Activated CD4-positive, alpha-beta T cell treated with anti-CD3 and anti-CD28 coated beads for 36 hours (primary cell): ENCODE data around the gene ARF3. TPM values are rescaled to one million over a fixed set of nuclear protein-coding genes. Genes with fewer than 3 reads are reported as not detected.

Source experiments
- ATAC-seq: fragments of 200-7000 bp; cut with Tn5 transposase; one replicate; pipeline ENCODE4 v1.10.0; 2021; ENCODE audit warnings: mild to moderate bottlenecking, moderate library complexity
- CTCF ChIA-PET: fragments of 350-600 bp; sonication (Branson Sonifier 250); formaldehyde crosslinking; loops from one replicate; lab custom pipeline; 2021; ENCODE audit warnings: antibody characterized with exemption; lab: Charles Lee
- POLR2A ChIA-PET: fragments of 350-600 bp; sonication (Branson Sonifier 250); formaldehyde crosslinking; loops from one replicate; lab custom pipeline; 2021; ENCODE audit warnings: antibody characterized with exemption, inconsistent platforms; lab: Charles Lee
- DNase-seq: peaks from one replicate; pipeline ENCODE4 v3.0.0-alpha.2; 2020
- H3K27ac Mint-ChIP-seq: one replicate; pipeline ENCODE4 v1.8.0; 2021; ENCODE audit warnings: mixed read lengths
- H3K27me3 Mint-ChIP-seq: one replicate; pipeline ENCODE4 v1.8.0; 2021; ENCODE audit warnings: mixed read lengths
- H3K36me3 Mint-ChIP-seq: one replicate; pipeline ENCODE4 v1.8.0; 2021; ENCODE audit warnings: low read depth, mixed read lengths
- H3K4me1 Mint-ChIP-seq: one replicate; pipeline ENCODE4 v1.8.0; 2021; ENCODE audit warnings: mixed read lengths
- H3K4me3 Mint-ChIP-seq: one replicate; pipeline ENCODE4 v1.8.0; 2021; ENCODE audit warnings: mild to moderate bottlenecking, moderate library complexity, mixed read lengths
- H3K9me3 Mint-ChIP-seq: one replicate; pipeline ENCODE4 v1.8.0; 2021; ENCODE audit warnings: low read depth, mixed read lengths
- intact Hi-C, 2 experiments: fragments of 100-400 bp; cut with DNase I in 1 of 2; cut with micrococcal nuclease in 1 of 2; formaldehyde crosslinking; loops; one replicate each; pipeline versions ENCODE4 v1.14.2 to v1.15.1; 2022 to 2024; cut with DNase I, micrococcal nuclease
- total RNA-seq, 2 experiments: library from RNA; stranded (reverse); gene quantifications; one replicate each; pipeline ENCODE4 v1.2.3, GENCODE V29; 2021

ARF3 gene
- total RNA-seq, 2 experiments from 2014 or later: 84.7 to 96.1 TPM

GRCh38 chr12:48946943-48947342 is 10.3 kb downstream of the ARF3 start:
- Mint-ChIP-seq H3K36me3 (peaks cover 12% of the 10 kb centered on the region), H3K9me3 (no peaks in the 10 kb centered on the region), H3K4me1 (peaks cover 5% of the 10 kb centered on the region), H3K4me3 (no peak overlapping the region), H3K27me3 (no peaks in the 10 kb centered on the region), H3K27ac (no peak overlapping the region)
- ChIA-PET POLR2A (no interaction called here), CTCF (interaction anchor here (0.6 to 1.5 kb wide), 4 partner anchors 8 to 896 kb away, joined by 3 read pairs; no protein-coding TSS in a partner anchor)
- intact Hi-C loops: no loop called here
- ATAC-seq (no peak), DNase-seq (no peak)

DNA sequence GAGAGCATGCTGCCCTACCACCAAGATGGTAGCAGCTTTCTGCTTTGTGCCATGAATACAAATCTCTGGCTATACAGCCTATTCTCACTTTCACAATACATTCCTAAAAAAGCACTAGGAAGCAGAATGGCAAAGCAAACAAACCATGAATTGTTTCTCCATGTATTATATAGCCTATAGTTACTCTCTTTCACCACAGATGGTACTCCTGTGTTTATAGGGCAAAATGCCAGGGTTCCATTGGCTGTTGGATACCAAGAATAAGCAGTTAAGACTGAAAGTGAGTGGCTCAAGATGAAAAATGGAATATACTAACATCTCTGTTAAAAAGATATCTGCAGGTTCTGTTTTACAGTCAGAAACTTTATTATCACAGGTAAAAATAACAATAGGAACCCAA is 11.1 kb downstream of the ARF3 start:
- DNase-seq (no peak), ATAC-seq (no peak)
- Mint-ChIP-seq H3K4me1 (peaks cover 5% of the 10 kb centered on the region), H3K36me3 (peaks cover 10% of the 10 kb centered on the region), H3K27me3 (no peaks in the 10 kb centered on the region), H3K27ac (no peak overlapping the region), H3K4me3 (no peak overlapping the region), H3K9me3 (no peaks in the 10 kb centered on the region)
- intact Hi-C loops: no loop called here
- CTCF ChIA-PET: interaction anchor here (0.6 to 2.2 kb wide), 6 partner anchors 10 to 46 kb away, joined by 3 to 6 read pairs (median 3); no protein-coding TSS in a partner anchor
- POLR2A ChIA-PET: no interaction called here

GRCh38 chr12:48943221-48943620 is 14.1 kb downstream of the ARF3 start:
- Mint-ChIP-seq H3K27ac (no peak overlapping the region), H3K4me1 (no peaks in the 10 kb centered on the region), H3K4me3 (no peak overlapping the region), H3K36me3 (peaks cover 14% of the 10 kb centered on the region), H3K9me3 (no peaks in the 10 kb centered on the region), H3K27me3 (no peaks in the 10 kb centered on the region)
- ChIA-PET CTCF (interaction anchor here (0.6 to 2.6 kb wide), 4 partner anchors 22 to 1164 kb away, joined by 3 to 13 read pairs (median 4); no protein-coding TSS in a partner anchor), POLR2A (no interaction called here)
- intact Hi-C loops: no loop called here
- ATAC-seq (no peak), DNase-seq (no peak)

GRCh38 chr12:48940181-48940580 is 17.1 kb downstream of the ARF3 start:
- ChIA-PET CTCF (interaction anchor here (1.4 to 2.2 kb wide), 3 partner anchors 40 to 87 kb away, joined by 5 to 14 read pairs (median 10); no protein-coding TSS in a partner anchor), POLR2A (interaction anchor here (1.2 kb wide), 1 partner anchor 15 kb away, joined by 4 read pairs; the partner anchor contains the start of gene FKBP11)
- Mint-ChIP-seq H3K27me3 (no peaks in the 10 kb centered on the region), H3K27ac (no peak overlapping the region), H3K36me3 (peaks cover 27% of the 10 kb centered on the region), H3K9me3 (no peaks in the 10 kb centered on the region), H3K4me3 (no peak overlapping the region), H3K4me1 (peaks cover 5% of the 10 kb centered on the region)
- DNase-seq (no peak), ATAC-seq (no peak)
- intact Hi-C loops: no loop called here

DNA sequence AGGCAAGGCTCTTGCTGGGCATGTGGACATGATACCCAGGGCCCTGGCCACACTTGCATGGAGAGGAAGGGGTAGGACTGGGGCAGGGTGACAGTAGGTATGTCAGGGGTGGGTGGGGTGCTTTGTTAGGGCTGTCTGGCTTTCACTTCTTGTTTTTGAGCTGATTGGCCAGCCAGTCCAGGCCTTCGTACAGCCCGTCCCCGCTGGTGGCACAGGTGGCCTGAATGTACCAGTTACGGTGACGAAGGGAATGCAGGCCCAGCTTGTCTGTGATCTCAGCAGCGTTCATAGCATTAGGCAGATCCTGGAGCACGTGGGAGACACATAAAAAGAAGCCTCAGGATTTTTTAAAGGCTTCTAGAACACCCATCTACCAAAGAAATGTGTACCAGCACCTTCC is 18.5 kb downstream of the ARF3 start:
- Mint-ChIP-seq H3K36me3 (peaks cover 32% of the 10 kb centered on the region), H3K9me3 (no peaks in the 10 kb centered on the region), H3K27me3 (no peaks in the 10 kb centered on the region), H3K4me3 (no peak overlapping the region), H3K4me1 (peaks cover 15% of the 10 kb centered on the region), H3K27ac (no peak overlapping the region)
- POLR2A ChIA-PET: no interaction called here
- ATAC-seq (no peak), DNase-seq (no peak)
- intact Hi-C loops: loop anchor here in 1 of 2 experiments (5.0 kb wide), 1 partner anchor 38 kb away; the partner anchor contains the start of gene WNT1
- CTCF ChIA-PET: interaction anchor here (0.7 to 4.6 kb wide), 6 partner anchors 9 to 86 kb away, joined by 3 to 44 read pairs (median 6); partner anchors contain the start of gene DDX23

DNA sequence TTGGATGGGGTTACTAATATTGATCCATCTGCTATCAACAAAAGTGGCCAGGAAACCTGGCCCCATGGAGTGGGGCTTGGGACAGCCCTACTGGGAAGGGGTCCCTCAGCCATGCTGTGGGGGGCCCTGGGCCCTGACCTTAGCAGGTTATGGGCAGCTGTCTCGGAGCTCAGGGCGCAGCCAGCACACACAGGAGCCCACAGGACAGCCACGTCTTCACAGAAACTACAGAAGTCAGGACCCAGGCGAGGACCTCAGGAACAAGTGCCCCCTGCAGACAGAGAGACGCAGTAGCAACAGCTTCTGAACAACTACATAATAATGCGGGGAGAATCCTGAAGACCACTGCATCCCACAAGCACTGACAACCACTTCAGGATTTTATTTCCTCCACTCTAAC is 20.1 kb downstream of the ARF3 start:
- Mint-ChIP-seq H3K4me3 (no peak overlapping the region), H3K9me3 (no peaks in the 10 kb centered on the region), H3K27ac (no peak overlapping the region), H3K27me3 (no peaks in the 10 kb centered on the region), H3K36me3 (peaks cover 39% of the 10 kb centered on the region), H3K4me1 (peaks cover 23% of the 10 kb centered on the region)
- intact Hi-C loops: loop anchor here in 1 of 2 experiments (2.0 to 5.0 kb wide), 2 partner anchors 32 to 40 kb away; partner anchors contain the start of gene WNT1
- CTCF ChIA-PET: interaction anchor here (0.7 to 7.6 kb wide), 6 partner anchors 11 to 87 kb away, joined by 3 to 73 read pairs (median 4); partner anchors contain the start of genes DDX23, FKBP11 and WNT10B
- no peak for ATAC-seq
- POLR2A ChIA-PET: no interaction called here
- DNase-seq: no peak

- POLR2A ChIA-PET: no interaction called here
- no peak overlapping the region for H3K4me3 Mint-ChIP-seq
- ATAC-seq (peak; percentile 82), DNase-seq (peak; percentile 89)
- peaks cover 23% of the 10 kb centered on the region for H3K4me1 Mint-ChIP-seq
- no peaks in the 10 kb centered on the region for H3K27me3 Mint-ChIP-seq
- no peaks in the 10 kb centered on the region for H3K9me3 Mint-ChIP-seq
- CTCF ChIA-PET: interaction anchor here (0.6 to 7.6 kb wide), 19 partner anchors 9 to 389 kb away, joined by 3 to 73 read pairs (median 3); partner anchors contain the start of genes ARF3, DDX23 and FKBP11
- intact Hi-C loops: loop anchor here (1.0 to 5.0 kb wide), 4 partner anchors 32 to 83 kb away; partner anchors contain the start of gene WNT1 (in 1 of the 2)
- H3K27ac Mint-ChIP-seq: no peak overlapping the region
- H3K36me3 Mint-ChIP-seq: peaks cover 39% of the 10 kb centered on the region
Measured at GRCh38 chr12:48936379-48936979, 20.8 kb downstream of the ARF3 start.

DNA sequence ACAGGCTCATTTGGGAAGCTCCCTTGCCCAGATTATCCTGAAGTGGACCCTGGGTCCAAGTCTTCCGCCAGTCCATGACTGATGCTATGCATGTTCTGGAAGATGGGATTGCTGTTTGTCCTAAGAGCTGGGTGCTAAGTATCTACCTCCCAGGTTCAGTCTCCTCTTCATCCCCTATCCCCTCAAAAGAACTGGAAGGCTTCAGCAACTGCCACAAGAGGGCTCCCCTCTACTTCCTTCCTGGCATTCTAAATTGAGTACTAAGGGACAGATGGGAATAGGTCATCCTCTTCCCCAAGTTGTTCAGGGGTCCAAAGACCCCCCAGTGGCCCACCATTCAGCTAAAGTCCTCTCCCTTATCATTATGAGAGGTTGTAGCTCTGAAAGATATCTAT is 23.0 kb downstream of the ARF3 start:
- Mint-ChIP-seq H3K27me3 (no peaks in the 10 kb centered on the region), H3K4me3 (no peak overlapping the region), H3K27ac (peak overlapping the region; percentile 27), H3K4me1 (peaks cover 23% of the 10 kb centered on the region), H3K36me3 (peaks cover 35% of the 10 kb centered on the region), H3K9me3 (no peaks in the 10 kb centered on the region)
- DNase-seq (peak; percentile 26), ATAC-seq (no peak)
- POLR2A ChIA-PET: no interaction called here
- intact Hi-C loops: loop anchor here in 1 of 2 experiments (2.0 kb wide), 1 partner anchor 54 kb away; no protein-coding TSS in a partner anchor
- CTCF ChIA-PET: interaction anchor here (0.7 to 7.6 kb wide), 6 partner anchors 11 to 130 kb away, joined by 3 to 73 read pairs (median 8); partner anchors contain the start of genes ARF3, DDX23 and FKBP11

DNA sequence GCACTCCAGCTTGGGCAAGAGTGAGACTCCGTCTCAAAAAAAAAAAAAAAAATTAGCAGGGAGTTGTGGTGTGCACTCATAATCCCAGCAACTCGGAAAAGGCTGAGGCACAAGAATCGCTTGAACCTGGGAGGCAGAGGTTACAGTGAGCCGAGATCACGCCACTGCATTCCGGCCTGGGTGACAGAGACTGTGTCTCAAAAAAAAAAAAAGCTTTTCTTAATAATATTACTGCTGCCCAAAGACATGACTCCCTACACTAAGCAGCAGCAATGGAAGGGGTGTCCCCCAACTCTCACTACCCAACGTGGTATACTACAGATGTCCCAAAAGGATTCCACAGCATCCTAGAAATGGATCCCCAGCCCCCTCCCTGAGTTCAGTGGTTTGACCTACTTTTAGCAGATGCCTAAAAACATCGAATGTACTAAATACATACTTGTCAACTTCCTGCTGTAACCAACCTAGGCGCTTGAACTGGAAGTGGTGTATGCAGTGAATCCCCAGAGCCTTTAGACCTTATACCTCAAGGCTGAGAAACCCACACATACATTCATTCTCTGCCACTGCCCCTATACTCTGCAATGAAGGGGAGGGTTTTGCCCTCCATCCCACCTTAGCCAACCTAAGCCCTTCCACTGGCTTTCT is 23.5 kb downstream of the ARF3 start:
- ChIA-PET POLR2A (interaction anchor here (0.8 kb wide), 1 partner anchor 55 kb away, joined by 5 read pairs; no protein-coding TSS in a partner anchor), CTCF (interaction anchor here (0.7 to 7.6 kb wide), 8 partner anchors 11 to 131 kb away, joined by 3 to 73 read pairs (median 8); partner anchors contain the start of genes ARF3, DDX23 and FKBP11)
- ATAC-seq: peak; percentile 45
- no peak for DNase-seq
- H3K36me3 Mint-ChIP-seq: peaks cover 33% of the 10 kb centered on the region
- intact Hi-C loops: loop anchor here in 1 of 2 experiments (2.0 kb wide), 1 partner anchor 55 kb away; no protein-coding TSS in a partner anchor
- H3K27ac Mint-ChIP-seq: peak overlapping the region; percentile 33
- H3K4me1 Mint-ChIP-seq: peaks cover 23% of the 10 kb centered on the region
- H3K27me3 Mint-ChIP-seq: no peaks in the 10 kb centered on the region
- H3K9me3 Mint-ChIP-seq: no peaks in the 10 kb centered on the region
- no peak overlapping the region for H3K4me3 Mint-ChIP-seq

DNA sequence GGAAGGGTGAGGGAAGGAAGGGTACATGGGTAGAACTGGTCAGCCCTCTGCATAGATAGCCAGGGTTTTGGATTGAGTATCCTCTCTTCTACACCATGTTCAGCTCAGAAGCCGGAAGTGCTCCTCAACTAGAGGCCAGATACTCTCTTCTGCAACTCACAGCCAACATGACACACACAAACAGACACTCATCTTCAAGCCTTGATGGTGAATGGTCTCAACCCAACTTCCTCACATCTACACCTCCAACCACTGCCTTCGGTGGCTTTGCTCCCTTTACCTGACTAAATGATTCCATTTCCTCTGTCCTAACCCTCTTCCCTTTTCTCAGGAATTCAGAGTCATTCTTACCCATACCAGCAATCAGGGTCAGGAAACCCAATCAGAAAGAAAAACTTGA is 24.4 kb downstream of the ARF3 start:
- ATAC-seq: peak; percentile 33

DNA sequence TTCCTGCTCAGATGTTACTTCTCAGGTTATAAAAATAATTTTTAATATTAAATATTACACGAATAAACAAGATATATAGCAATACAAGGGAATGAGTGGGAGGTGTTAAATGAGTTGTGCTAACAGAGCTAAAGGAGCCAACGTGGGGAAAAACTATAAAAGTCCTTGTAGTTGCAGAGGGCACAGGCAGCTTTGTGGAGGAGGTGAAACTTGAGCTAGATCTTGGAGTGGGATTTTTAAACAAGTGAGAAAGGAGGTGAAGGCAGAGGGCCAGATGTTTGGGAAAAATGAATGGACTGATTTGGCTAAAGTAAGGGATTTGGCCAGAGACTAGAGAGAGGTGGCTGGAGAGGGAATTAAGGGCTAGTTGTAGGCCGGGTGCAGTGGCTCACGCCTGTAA is 26.8 kb downstream of the ARF3 start:
- intact Hi-C loops: no loop called here
- no peak overlapping the region for H3K4me3 Mint-ChIP-seq

More for the DNA sequence above, 24.4 kb downstream of the ARF3 start:
- Mint-ChIP-seq H3K27me3 (no peaks in the 10 kb centered on the region), H3K4me3 (no peak overlapping the region), H3K27ac (peak overlapping the region; percentile 51), H3K4me1 (peaks cover 23% of the 10 kb centered on the region), H3K36me3 (peaks cover 33% of the 10 kb centered on the region), H3K9me3 (no peaks in the 10 kb centered on the region)
- ChIA-PET CTCF (interaction anchor here (0.6 to 7.6 kb wide), 5 partner anchors 10 to 80 kb away, joined by 4 to 73 read pairs (median 5); partner anchors contain the start of genes DDX23, FKBP11 and WNT1), POLR2A (no interaction called here)
- no peak for DNase-seq
- intact Hi-C loops: no loop called here

More for the DNA sequence above, 26.8 kb downstream of the ARF3 start:
- H3K36me3 Mint-ChIP-seq: peaks cover 21% of the 10 kb centered on the region
- no peaks in the 10 kb centered on the region for H3K9me3 Mint-ChIP-seq
- H3K27me3 Mint-ChIP-seq: no peaks in the 10 kb centered on the region
- ChIA-PET POLR2A (interaction anchor here (0.6 kb wide), 1 partner anchor 42 kb away, joined by 3 read pairs; no protein-coding TSS in a partner anchor), CTCF (interaction anchor here (0.6 to 7.6 kb wide), 9 partner anchors 7 to 149 kb away, joined by 3 to 73 read pairs (median 3); partner anchors contain the start of genes ARF3 and FKBP11)
- DNase-seq (no peak), ATAC-seq (no peak)
- H3K4me1 Mint-ChIP-seq: peaks cover 32% of the 10 kb centered on the region
- no peak overlapping the region for H3K27ac Mint-ChIP-seq
